SJCRH30 (cell line): ENCODE data around the gene ITPR2. TPM values are rescaled to one million over a fixed set of nuclear protein-coding genes. Genes with fewer than 3 reads are reported as not detected.

Source experiments
- DNase-seq, 2 experiments: peaks; one replicate each; pipeline ENCODE4 v3.0.0-alpha.2; 2015 to 2020
- H3K27ac ChIP-seq: fragments of 250-450 bp; sonication (Bioruptor Pico); 2 replicates; pipeline ENCODE4 v1.5.1; 2020; ENCODE audit warnings: mild to moderate bottlenecking, moderate library complexity
- H3K27me3 ChIP-seq: fragments of 250-450 bp; sonication (Bioruptor Pico); 2 replicates; pipeline ENCODE4 v1.5.1; 2020; ENCODE audit warnings: mild to moderate bottlenecking, moderate library complexity
- H3K36me3 ChIP-seq: fragments of 250-450 bp; sonication (Bioruptor Pico); 2 replicates; pipeline ENCODE4 v1.5.1; 2020; ENCODE audit warnings: mild to moderate bottlenecking, moderate library complexity
- H3K4me1 ChIP-seq: fragments of 250-450 bp; sonication (Bioruptor Pico); 2 replicates; pipeline ENCODE4 v1.5.1; 2020; ENCODE audit warnings: mild to moderate bottlenecking, moderate library complexity
- H3K4me3 ChIP-seq: fragments of 250-450 bp; sonication (Bioruptor Pico); 2 replicates; pipeline ENCODE4 v1.5.1; 2020; ENCODE audit warnings: mild to moderate bottlenecking, moderate library complexity
- H3K9me3 ChIP-seq: fragments of 250-450 bp; sonication (Bioruptor Pico); replicated peaks from 2 replicates; pipeline ENCODE4 v1.5.1; 2020; ENCODE audit warnings: mild to moderate bottlenecking, moderate library complexity
- total RNA-seq: library from RNA; depleted of rRNA; stranded (reverse); fragments of >200 nt; shearing (Covaris generic); gene quantifications from 2 replicates; pipeline ENCODE4 v1.2.3, GENCODE V29; 2014

ITPR2 gene
- total RNA-seq, 1 experiment from 2014 or later, result 8.7 TPM

DNA sequence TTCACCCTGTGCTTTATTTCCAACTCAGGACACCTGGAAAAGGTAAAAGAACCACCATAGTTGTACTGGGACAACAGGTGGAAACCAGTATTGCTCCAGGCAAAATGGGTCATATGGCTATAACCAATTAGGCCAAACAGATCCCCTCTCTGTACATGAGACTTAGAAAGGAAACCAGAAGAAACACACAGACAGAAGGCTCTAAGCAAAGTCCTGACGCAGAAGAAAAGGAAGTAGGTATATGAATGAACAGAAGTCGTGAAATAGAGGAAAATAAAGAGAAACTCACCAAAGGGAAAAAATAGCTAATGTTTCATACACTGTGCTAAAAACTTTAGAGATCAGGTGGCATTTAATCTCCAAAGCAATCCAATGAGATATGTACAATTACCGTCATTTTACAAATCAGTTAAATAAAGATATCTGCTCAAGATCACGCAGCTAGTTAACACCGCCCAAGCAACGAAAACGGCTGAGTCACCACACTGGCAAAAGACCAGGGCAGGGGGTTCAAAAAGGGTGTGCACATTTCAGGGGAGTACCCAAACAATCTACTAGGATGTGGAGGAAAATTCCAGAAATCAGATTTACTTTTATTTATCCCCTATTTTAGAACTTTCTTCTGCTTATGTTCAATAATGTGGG, 82.3 kb downstream of the ITPR2 start:
- Histone ChIP-seq H3K9me3 (0 out of 2 replicates have a peak, but pooled peaks cover 5% of the 10 kb centered on the region), H3K4me3 (no peak overlapping the region), H3K4me1 (peaks cover under 1% of the 10 kb centered on the region), H3K36me3 (no peaks in the 10 kb centered on the region), H3K27ac (no peak overlapping the region), H3K27me3 (no peaks in the 10 kb centered on the region)
- no peak for DNase-seq

DNA sequence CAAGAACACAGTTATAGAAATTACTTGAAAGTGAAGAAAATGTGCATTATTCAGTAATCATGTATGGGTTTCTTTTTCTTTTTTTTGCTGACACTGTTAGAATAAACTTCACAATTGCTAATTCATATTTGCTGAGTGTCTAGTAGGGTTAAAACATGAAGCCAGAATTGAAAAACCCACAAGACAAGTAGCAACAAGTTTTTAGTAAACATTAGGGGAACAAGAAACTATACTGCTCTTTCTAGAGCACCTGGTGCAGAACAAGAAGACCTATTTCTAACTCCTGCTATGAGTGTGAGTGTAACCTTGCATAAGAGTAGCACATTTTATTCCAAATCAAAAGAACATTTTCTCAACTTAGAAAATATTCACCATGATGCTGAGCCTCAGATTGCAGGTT, 83.2 kb downstream of the ITPR2 start:
- no peak for DNase-seq
- no peaks in the 10 kb centered on the region for H3K36me3 ChIP-seq
- no peaks in the 10 kb centered on the region for H3K27me3 ChIP-seq
- no peak overlapping the region for H3K27ac ChIP-seq
- peaks cover 9% of the 10 kb centered on the region for H3K4me1 ChIP-seq
- H3K9me3 ChIP-seq, result no peaks in the 10 kb centered on the region
- no peak overlapping the region for H3K4me3 ChIP-seq

DNA sequence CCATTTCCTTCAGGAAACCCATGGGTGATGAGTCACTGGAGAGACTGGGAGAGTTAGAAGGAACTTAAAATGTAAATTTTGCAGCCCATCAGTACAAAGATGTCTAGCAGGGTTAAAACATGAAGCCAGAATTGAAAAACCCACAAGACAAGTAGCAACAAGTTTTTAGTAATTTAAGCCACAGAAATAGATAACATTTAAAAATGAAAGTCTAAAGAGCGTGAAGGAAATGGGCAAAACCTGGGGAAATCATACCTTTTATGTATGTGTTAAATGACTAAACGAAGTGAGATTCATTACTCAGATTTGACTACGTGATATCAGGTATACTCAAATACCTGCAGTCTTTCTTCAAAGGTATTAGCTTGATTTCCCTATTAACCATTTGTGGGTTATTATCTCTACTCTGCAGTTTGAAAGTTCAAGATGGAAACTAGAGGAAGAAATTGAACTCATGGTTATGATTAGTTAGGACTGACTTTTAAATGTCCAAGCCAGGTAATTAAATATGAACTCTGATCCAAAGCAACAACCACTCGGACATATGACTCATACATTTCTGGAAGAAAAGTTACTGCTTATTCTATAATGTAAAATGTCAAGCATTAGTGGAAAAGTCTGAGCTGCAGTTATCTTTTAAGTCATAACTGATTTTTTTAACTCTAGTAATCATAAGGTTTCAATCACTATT, 84.1 kb downstream of the ITPR2 start:
- H3K27ac ChIP-seq, result no peak overlapping the region
- H3K4me3 ChIP-seq, result no peak overlapping the region
- H3K9me3 ChIP-seq, result no peaks in the 10 kb centered on the region
- H3K36me3 ChIP-seq, result no peaks in the 10 kb centered on the region
- no peak for DNase-seq
- peaks cover 13% of the 10 kb centered on the region for H3K4me1 ChIP-seq
- H3K27me3 ChIP-seq, result no peaks in the 10 kb centered on the region

DNA sequence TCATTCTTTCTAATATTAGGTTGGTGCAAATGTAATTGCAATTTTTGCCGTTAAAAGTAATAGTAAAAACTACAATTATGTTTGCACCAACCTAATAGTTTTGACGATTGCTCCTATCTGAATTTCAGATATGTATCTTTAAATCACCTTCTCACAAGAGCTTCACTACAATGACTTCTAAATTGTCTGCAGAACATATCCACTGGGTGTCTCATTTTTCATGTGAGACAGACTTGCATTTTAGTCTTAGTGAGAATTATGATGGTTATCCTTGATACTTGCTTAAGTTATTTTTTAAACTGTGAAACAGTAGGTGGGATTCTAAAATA, 84.6 kb downstream of the ITPR2 start:
- Histone ChIP-seq H3K4me3 (no peak overlapping the region), H3K4me1 (peaks cover 13% of the 10 kb centered on the region), H3K27ac (no peak overlapping the region), H3K9me3 (no peaks in the 10 kb centered on the region), H3K27me3 (no peaks in the 10 kb centered on the region), H3K36me3 (no peaks in the 10 kb centered on the region)
- no peak for DNase-seq

DNA sequence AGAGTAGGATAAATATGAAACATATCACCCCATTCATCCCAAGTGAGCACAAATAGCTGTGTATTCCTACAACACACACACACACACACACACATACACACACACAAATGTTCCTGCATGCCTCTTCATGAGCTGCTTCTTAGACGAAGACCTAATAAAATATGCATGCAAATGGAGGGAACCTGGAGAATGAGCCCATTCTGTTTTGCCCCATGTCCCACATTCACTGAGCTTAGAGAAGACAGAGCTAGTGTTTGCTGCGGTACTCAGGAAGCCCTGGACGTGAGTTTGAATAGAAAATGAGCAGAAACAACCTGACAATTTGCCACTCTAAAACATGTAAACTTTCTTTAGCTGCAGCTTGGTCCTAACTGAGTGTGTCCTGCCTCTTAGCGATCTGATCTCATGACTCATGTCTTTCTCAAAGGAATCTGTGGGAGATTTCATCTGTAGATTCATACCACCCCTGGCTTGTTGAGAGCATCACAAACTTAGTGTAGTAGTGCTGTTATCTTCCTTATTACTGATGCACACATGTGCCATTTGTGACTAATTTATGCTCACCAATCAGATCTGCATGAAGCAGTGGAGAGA, 86.8 kb downstream of the ITPR2 start:
- Histone ChIP-seq H3K4me1 (peaks cover 13% of the 10 kb centered on the region), H3K36me3 (no peaks in the 10 kb centered on the region), H3K9me3 (no peaks in the 10 kb centered on the region), H3K27ac (no peak overlapping the region), H3K4me3 (no peak overlapping the region), H3K27me3 (no peaks in the 10 kb centered on the region)
- DNase-seq, result no peak

DNA sequence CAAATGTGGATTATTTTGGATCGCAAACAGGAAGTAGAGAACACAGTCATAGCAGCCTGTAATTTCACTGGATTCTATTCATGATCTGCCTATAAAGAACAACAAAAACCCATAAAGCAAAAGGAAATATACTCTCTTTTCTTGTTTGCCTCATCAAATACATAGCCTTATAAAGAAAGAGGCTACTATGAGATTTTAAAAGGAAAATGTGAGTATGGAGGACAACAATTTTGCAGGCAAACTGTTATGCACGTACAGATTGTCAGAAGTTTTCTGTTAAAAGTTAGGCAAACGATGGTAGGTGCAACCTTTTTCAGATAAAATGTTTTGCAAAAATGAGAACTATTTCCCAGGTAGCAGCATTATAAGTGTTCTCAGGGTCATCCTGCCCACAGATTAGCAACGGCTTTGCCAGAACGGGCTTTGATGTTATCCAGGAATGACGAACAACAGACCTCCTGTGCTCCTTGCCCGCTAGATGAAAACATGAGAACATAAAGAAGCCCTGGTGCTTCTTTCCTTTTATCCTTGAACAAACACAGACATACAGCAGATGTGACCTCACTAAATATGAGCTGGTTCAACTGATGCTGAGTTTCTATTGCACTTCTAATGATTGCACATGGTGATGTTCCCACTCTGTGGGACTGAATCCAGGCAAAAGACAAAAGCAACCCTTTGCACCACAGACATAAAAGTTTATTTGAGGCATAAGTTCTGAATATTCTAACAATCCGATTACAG, 88.1 kb downstream of the ITPR2 start:
- Histone ChIP-seq H3K36me3 (no peaks in the 10 kb centered on the region), H3K27me3 (no peaks in the 10 kb centered on the region), H3K4me1 (peaks cover 13% of the 10 kb centered on the region), H3K27ac (peak overlapping the region; percentile 23; the same call in 1 of the 2 replicates), H3K4me3 (no peak overlapping the region), H3K9me3 (no peaks in the 10 kb centered on the region)
- DNase-seq, result peak; percentile 58 to 81

DNA sequence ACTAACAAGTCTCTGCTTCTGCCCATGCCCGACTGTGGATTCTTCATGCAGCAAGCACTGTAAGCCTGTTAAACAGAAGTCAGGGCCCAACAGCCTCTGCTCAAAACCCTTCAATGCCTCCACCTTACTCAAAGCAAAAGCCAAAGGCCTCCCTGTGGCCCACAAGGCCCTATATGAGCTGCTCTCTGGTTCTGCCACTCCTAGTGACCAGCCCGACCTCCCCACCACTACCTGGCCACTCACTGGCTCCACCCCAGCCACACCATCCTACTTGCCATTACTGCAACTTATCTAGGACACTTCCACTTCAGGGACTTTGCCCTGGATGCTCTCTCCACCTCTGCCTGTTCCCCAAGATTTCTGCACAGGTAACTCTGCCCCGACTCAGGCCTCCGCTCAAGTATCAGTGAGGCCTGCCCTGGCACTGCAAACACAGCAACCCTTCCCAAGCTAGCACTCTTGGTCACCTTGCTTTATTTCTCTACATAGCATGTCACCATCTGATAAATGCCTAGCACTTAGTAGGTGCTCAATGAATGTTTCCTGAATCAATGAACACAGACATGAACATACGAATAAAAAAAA, 88.9 kb downstream of the ITPR2 start:
- no peaks in the 10 kb centered on the region for H3K27me3 ChIP-seq
- DNase-seq, result no peak
- 0 out of 2 replicates have a peak, but pooled peaks cover 4% of the 10 kb centered on the region for H3K9me3 ChIP-seq
- no peak overlapping the region for H3K4me3 ChIP-seq
- H3K36me3 ChIP-seq, result no peaks in the 10 kb centered on the region
- H3K4me1 ChIP-seq, result peaks cover 13% of the 10 kb centered on the region
- no peak overlapping the region; the same call in 1 of the 2 replicates for H3K27ac ChIP-seq

DNA sequence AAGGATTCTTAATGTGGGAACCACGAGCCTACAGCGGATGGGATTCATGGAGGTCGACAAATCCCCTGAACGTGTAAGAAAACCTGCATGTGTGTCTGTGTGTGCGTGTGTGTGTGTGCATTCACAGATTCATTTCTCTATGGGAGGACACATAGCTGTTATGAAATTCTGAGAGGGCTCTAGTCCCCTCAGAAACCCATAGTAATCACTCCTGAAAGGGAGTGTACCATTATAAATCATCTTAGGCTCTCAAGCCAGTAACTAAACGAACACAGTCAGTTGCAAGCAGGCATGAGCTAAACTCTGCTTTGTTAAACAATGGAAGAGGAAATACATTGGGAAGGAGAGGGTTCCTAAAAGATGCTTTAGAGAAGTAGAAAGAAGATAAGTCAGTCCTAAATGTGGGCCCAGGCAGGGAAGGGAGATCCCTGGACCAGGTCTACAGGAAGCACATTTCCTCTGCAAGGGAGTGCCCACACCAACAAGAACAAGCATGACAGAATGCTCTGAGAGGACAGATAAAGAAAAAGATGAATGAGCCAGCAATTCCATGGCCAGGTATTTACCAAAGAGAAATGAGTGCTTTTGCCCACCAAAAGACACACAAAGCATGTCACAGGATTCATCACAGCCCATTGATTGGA, 91.3 kb downstream of the ITPR2 start:
- H3K36me3 ChIP-seq, result no peaks in the 10 kb centered on the region
- H3K27ac ChIP-seq, result no peak overlapping the region
- no peaks in the 10 kb centered on the region for H3K27me3 ChIP-seq
- H3K4me1 ChIP-seq, result peaks cover 13% of the 10 kb centered on the region
- DNase-seq, result no peak
- 0 out of 2 replicates have a peak, but pooled peaks cover 4% of the 10 kb centered on the region for H3K9me3 ChIP-seq
- no peak overlapping the region for H3K4me3 ChIP-seq

DNA sequence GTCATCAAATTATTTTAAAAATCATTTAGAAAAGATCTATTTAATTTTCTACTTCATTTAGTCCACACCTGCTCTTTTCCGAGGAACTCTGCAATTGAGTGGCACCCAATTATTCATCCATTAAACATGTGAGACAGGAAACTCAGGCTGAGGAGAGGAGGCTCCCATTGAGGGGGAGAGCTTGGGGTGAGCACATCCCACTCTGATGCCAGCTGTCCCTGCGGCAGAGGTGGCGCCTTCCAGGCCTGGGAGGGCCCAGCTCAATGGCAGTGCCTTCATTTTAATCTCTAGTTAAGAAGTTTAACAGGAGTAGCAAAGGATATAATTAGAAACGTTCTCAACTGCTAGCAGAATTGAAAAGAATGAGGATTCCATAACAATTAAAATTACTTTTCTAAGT, 92.0 kb downstream of the ITPR2 start:
- Histone ChIP-seq H3K4me3 (no peak overlapping the region), H3K27me3 (no peaks in the 10 kb centered on the region), H3K36me3 (no peaks in the 10 kb centered on the region), H3K9me3 (0 out of 2 replicates have a peak, but pooled peaks cover 4% of the 10 kb centered on the region), H3K27ac (no peak overlapping the region), H3K4me1 (peaks cover 13% of the 10 kb centered on the region)
- DNase-seq, result peak; percentile 25 to 27

DNA sequence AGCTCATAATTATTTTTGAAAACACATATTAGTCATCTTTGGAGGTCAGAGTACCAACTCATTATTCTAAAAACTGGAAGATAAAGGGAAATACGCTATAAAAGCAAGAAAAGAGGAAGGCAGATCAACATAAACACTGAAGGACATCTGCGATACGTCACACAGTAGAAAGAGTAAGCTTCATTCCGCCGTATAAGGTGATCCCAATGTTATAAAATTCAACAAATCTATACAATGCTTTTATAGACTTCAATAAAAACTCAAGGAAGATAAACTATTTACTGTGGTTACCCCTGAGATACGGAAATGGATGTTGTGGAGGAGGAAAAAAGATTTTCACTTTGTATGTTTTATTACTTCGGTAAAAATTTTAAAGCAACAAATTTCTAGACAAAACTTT, 92.6 kb downstream of the ITPR2 start:
- Histone ChIP-seq H3K36me3 (no peaks in the 10 kb centered on the region), H3K27ac (no peak overlapping the region), H3K27me3 (no peaks in the 10 kb centered on the region), H3K9me3 (0 out of 2 replicates have a peak, but pooled peaks cover 4% of the 10 kb centered on the region), H3K4me1 (peaks cover 9% of the 10 kb centered on the region), H3K4me3 (no peak overlapping the region)
- no peak for DNase-seq

DNA sequence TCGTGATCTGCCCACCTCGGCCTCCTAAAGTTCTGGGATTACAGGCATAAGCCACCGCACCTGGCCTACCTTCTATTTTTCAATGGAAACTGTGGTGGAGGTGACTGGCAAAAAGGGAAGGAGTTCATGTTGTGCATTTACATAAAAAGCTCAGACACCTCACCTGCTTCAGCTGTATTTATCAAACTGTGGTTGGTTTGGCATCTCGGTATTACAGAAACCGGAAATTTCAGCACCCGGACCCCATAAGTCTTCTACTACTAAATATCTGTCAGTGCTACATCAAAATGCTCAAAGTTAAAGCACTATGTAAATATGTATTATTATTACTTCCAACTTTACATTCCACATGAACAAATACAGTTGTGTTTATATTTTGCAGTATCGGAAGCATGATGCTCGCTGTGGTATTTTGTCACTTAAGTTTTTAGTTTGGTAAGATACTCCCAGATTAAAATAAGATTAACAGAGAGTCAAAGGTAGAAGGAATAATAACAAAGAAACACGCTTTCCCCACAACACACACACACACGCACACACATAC, 95.4 kb downstream of the ITPR2 start:
- Histone ChIP-seq H3K27ac (no peak overlapping the region), H3K36me3 (no peaks in the 10 kb centered on the region), H3K9me3 (peaks cover 5% of the 10 kb centered on the region; the same call in 1 of the 2 replicates), H3K4me1 (no peaks in the 10 kb centered on the region), H3K27me3 (no peaks in the 10 kb centered on the region), H3K4me3 (no peak overlapping the region)
- DNase-seq, result no peak

DNA sequence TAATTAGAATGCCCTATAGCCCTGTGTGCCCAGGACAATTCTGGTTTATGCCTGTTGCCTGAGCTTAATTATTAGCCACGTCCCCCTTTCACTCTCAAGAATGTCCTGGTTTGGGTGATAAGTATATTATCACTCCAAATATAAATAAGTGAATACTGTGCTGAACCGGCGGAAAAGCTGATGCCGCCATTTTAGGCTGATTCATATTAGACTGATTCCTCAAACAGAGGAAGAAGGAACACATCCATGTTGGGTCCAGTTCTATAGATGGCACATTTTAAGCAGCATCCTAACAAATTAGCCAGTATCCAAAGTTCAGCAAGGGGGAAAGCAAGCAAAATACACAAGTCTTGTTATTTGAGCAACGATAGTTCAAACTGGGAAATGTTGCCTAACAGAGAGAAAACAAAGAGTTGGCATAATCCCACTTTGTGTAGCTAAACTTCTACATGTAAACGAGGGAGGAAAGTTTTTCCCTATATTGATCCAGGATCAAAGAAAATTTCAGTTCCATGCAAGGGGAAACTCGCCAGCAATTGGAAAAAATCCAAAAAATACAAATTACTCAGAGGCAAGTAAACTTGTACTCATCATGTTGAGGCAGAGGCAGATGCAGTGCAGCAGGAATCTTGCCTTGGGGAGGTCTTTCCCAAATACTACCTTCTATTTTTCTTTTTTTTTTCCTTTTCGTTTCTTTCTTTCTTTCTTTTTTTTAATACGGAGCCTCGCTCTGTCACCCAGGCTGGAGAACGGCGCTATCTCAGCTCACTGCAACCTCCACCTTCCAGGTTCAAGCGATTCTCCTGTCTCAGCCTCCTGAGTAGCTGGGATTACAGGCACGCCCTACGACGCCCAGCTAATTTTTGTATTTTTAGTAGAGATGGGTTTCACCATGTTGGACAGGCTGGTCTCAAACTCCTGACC, 96.2 kb downstream of the ITPR2 start:
- Histone ChIP-seq H3K4me1 (no peaks in the 10 kb centered on the region), H3K4me3 (no peak overlapping the region), H3K27ac (no peak overlapping the region), H3K36me3 (no peaks in the 10 kb centered on the region), H3K27me3 (no peaks in the 10 kb centered on the region), H3K9me3 (peaks cover 9% of the 10 kb centered on the region; the same call in 1 of the 2 replicates)
- DNase-seq, result no peak

DNA sequence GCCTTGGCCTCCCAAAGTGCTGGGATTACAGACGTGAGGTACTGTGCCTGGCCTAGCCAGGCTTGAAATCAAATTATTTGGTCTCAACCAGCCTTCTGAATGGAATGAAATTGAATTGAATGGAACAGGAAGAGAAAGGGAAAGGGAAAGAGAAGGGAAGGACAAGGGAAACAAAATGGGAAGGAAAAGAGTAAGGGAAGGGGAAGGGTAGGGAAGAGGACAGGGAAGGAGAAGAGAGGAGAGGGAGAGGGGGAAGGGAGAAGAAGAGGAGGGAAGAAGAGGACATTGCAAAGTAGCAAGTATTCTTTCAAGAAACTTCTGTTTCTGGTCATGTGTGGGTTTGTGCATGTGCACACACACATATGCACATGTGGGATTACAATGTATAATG, 97.8 kb downstream of the ITPR2 start:
- DNase-seq, result no peak
- H3K27ac ChIP-seq, result no peak overlapping the region
- H3K9me3 ChIP-seq, result peaks cover 9% of the 10 kb centered on the region; the same call in 1 of the 2 replicates
- no peak overlapping the region for H3K4me3 ChIP-seq
- H3K4me1 ChIP-seq, result no peaks in the 10 kb centered on the region
- H3K36me3 ChIP-seq, result no peaks in the 10 kb centered on the region
- no peaks in the 10 kb centered on the region for H3K27me3 ChIP-seq
